ENCODE measurements around the gene COL18A1. TPM values are rescaled to one million over a fixed set of nuclear protein-coding genes. Genes with fewer than 3 reads are reported as not detected.

COL18A1 gene
- total and polyA plus RNA-seq, 2 of the 8 experiments (the other 6 are each of a cell fraction or from before 2014, with no cell fraction given) = 145 to 201 TPM

- no peak for TF ChIP-seq CHD7 (IDR thresholded peaks at IDR 0.05; ENCODE audit: insufficient replicate concordance, low read length)
- TF ChIP-seq EGR1 (IDR thresholded peaks at IDR 0.05; ENCODE audit: borderline replicate concordance, low read depth, low read length) = no peak
Measured at GRCh38 chr21:45383615-45384201, 21.3 kb upstream of the COL18A1 start (continued).

All from H1 (cell line).